H1 (cell line): ENCODE measurements around the gene GALNT17. TPM values are rescaled to one million over a fixed set of nuclear protein-coding genes. Genes with fewer than 3 reads are reported as not detected.

Experiments used
- CTCF ChIA-PET: fragments of 300-600 bp; sonication (Branson Sonifier 250); formaldehyde crosslinking; loops from one replicate; lab custom pipeline; 2021; ENCODE audit not compliant: partially characterized antibody; lab: Charles Lee
- POLR2A ChIA-PET: fragments of 300-600 bp; sonication (Branson Sonifier 250); formaldehyde crosslinking; loops from one replicate; lab custom pipeline; 2021; ENCODE audit warnings: inconsistent platforms; ENCODE audit not compliant: partially characterized antibody; lab: Charles Lee
- DNase-seq, 2 experiments: peaks; one replicate each; pipeline versions ENCODE4 v3.0.0 to v3.0.0-alpha.2; 2010 to 2022; ENCODE audit warnings: low spot score in 2 of 2, low read depth in 1 of 2, mixed read lengths in 1 of 2
- FAIRE-seq: peaks from 2 replicates; lab custom pipeline; 2011; peaks lifted over from hg19 to GRCh38; lab: Jason Lieb, UNC
- H2AFZ ChIP-seq: 2 replicates; pipeline ENCODE4 v1.8.1; 2012; ENCODE audit warnings: low read length, inconsistent platforms
- H2AK5ac ChIP-seq: 2 replicates; pipeline ENCODE4 v1.6.1; 2013; ENCODE audit warnings: low read depth, low read length
- H2BK120ac ChIP-seq: replicated peaks from 2 replicates; pipeline ENCODE3; 2013; ENCODE audit warnings: low read depth, low read length, inconsistent platforms
- H2BK12ac ChIP-seq: 2 replicates; pipeline ENCODE4 v1.6.1; 2013; ENCODE audit warnings: low read depth, low read length
- H2BK15ac ChIP-seq: 2 replicates; pipeline ENCODE4 v1.6.1; 2013; ENCODE audit warnings: low read length
- H2BK20ac ChIP-seq: 2 replicates; pipeline ENCODE4 v1.6.1; 2013; ENCODE audit warnings: low read length
- H2BK5ac ChIP-seq: 2 replicates; pipeline ENCODE4 v1.6.1; 2013; ENCODE audit warnings: low read depth, low read length
- H3K14ac ChIP-seq: 2 replicates; pipeline ENCODE4 v1.6.1; 2013; ENCODE audit warnings: inconsistent platforms; ENCODE audit not compliant: insufficient read length
- H3K18ac ChIP-seq: 2 replicates; pipeline ENCODE4 v1.6.1; 2013; ENCODE audit warnings: low read length; ENCODE audit errors: extremely low read depth
- H3K23ac ChIP-seq: 2 replicates; pipeline ENCODE4 v1.6.1; 2013; ENCODE audit warnings: inconsistent platforms; ENCODE audit not compliant: insufficient read length
- H3K23me2 ChIP-seq: 2 replicates; pipeline ENCODE4 v1.6.1; 2013; ENCODE audit warnings: low read depth, low read length
- H3K27ac ChIP-seq: 2 replicates; pipeline ENCODE4 v1.6.1; 2011; ENCODE audit warnings: low read depth, low read length, inconsistent platforms
- H3K27me3 ChIP-seq, 4 experiments: replicated peaks in 1 of 4; 1 replicate in 1 of 4; 2 replicates in 3 of 4; pipeline versions ENCODE4 v1.6.1 to v1.8.1; 2011 to 2013; ENCODE audit warnings: low read length in 3 of 4, mild to moderate bottlenecking in 3 of 4, inconsistent platforms in 2 of 4, mixed read lengths in 2 of 4, moderate library complexity in 1 of 4; ENCODE audit not compliant: control insufficient read depth in 3 of 4, insufficient read depth in 3 of 4; ENCODE audit errors: extremely low read depth in 1 of 4
- H3K36me3 ChIP-seq, 4 experiments: 2 replicates each; pipeline versions ENCODE4 v1.6.1 to v1.8.1; 2011 to 2013; ENCODE audit warnings: mild to moderate bottlenecking in 4 of 4, low read length in 3 of 4, moderate library complexity in 2 of 4, control low read depth in 1 of 4, inconsistent platforms in 1 of 4; ENCODE audit not compliant: insufficient read depth in 4 of 4, control insufficient read depth in 2 of 4
- H3K4ac ChIP-seq: replicated peaks from 2 replicates; pipeline ENCODE3; 2013; ENCODE audit warnings: low read length, low read depth, mixed read lengths, inconsistent platforms; ENCODE audit not compliant: insufficient read length
- H3K4me1 ChIP-seq, 4 experiments: replicated peaks in 1 of 4; 1 replicate in 1 of 4; 2 replicates in 3 of 4; pipeline versions ENCODE4 v1.6.1 to v1.8.1; 2011 to 2013; ENCODE audit warnings: low read length in 3 of 4, inconsistent platforms in 2 of 4, mixed read lengths in 1 of 4; ENCODE audit not compliant: insufficient read depth in 4 of 4, control insufficient read depth in 3 of 4
- H3K4me2 ChIP-seq, 2 experiments: 2 replicates each; pipeline versions ENCODE4 v1.6.1 to v1.8.1; 2011 to 2013; ENCODE audit warnings: low read depth in 2 of 2, low read length in 2 of 2, control low read depth in 1 of 2, inconsistent platforms in 1 of 2, mild to moderate bottlenecking in 1 of 2; ENCODE audit not compliant: insufficient read depth in 1 of 2
- H3K4me3 ChIP-seq, 4 experiments: fragments of 200-600, 300-600 bp in 1 of 4; sonication (generic), shearing (Covaris generic), sonication (Bioruptor Twin) in 1 of 4; 2 replicates each; pipeline versions ENCODE4 v1.5.1 to v1.8.1; 2011 to 2016; ENCODE audit warnings: low read length in 4 of 4, low read depth in 3 of 4, control low read depth in 2 of 4, inconsistent platforms in 2 of 4, mild to moderate bottlenecking in 2 of 4, mixed read lengths in 1 of 4, moderate library complexity in 1 of 4; ENCODE audit not compliant: insufficient read depth in 2 of 4; ENCODE audit errors: extremely low read depth in 1 of 4
- H3K56ac ChIP-seq: replicated peaks from 2 replicates; pipeline ENCODE3; 2013; ENCODE audit warnings: low read depth, mild to moderate bottlenecking, mixed read lengths, low read length, inconsistent platforms; ENCODE audit not compliant: insufficient read length
- H3K79me1 ChIP-seq: 2 replicates; pipeline ENCODE4 v1.6.1; 2013; ENCODE audit warnings: low read depth, low read length, control low read depth
- H3K79me2 ChIP-seq, 2 experiments: 2 replicates each; pipeline versions ENCODE4 v1.6.1 to v1.8.1; 2012 to 2013; ENCODE audit warnings: low read length in 2 of 2, mild to moderate bottlenecking in 2 of 2, inconsistent platforms in 1 of 2; ENCODE audit not compliant: insufficient read depth in 2 of 2, control insufficient read depth in 1 of 2
- H3K9ac ChIP-seq, 4 experiments: replicated peaks in 1 of 4; 1 replicate in 1 of 4; 2 replicates in 3 of 4; pipeline versions ENCODE4 v1.6.1 to v1.8.1; 2011 to 2013; ENCODE audit warnings: low read depth in 3 of 4, low read length in 3 of 4, control low read depth in 2 of 4, mild to moderate bottlenecking in 2 of 4, moderate library complexity in 2 of 4, inconsistent platforms in 1 of 4; ENCODE audit errors: extremely low read depth in 1 of 4
- H3K9me3 ChIP-seq, 2 experiments: 2 replicates each; pipeline versions ENCODE4 v1.6.1 to v1.8.1; 2012 to 2013; ENCODE audit warnings: mild to moderate bottlenecking in 2 of 2, moderate library complexity in 2 of 2, control low read depth in 1 of 2, inconsistent platforms in 1 of 2, low read depth in 1 of 2, low read length in 1 of 2, mixed read lengths in 1 of 2; ENCODE audit not compliant: insufficient read depth in 2 of 2
- H4K20me1 ChIP-seq, 2 experiments: replicated peaks in 1 of 2; 2 replicates each; pipeline versions ENCODE3 to v1.8.1; 2011 to 2013; ENCODE audit warnings: inconsistent platforms in 2 of 2, low read length in 2 of 2, mild to moderate bottlenecking in 1 of 2; ENCODE audit not compliant: insufficient read depth in 2 of 2, control insufficient read depth in 1 of 2
- H4K5ac ChIP-seq: 2 replicates; pipeline ENCODE4 v1.6.1; 2013; ENCODE audit warnings: low read length, low read depth, mixed read lengths, inconsistent platforms; ENCODE audit not compliant: insufficient read length
- H4K8ac ChIP-seq: 2 replicates; pipeline ENCODE4 v1.8.0; 2013; ENCODE audit warnings: mild to moderate bottlenecking, moderate library complexity, low read length, inconsistent platforms; ENCODE audit not compliant: insufficient read depth; ENCODE audit errors: extremely low read depth
- H4K91ac ChIP-seq: replicated peaks from 2 replicates; pipeline ENCODE3; 2013; ENCODE audit warnings: low read length, mixed read lengths, inconsistent platforms; ENCODE audit not compliant: insufficient read length
- USF2 ChIP-seq: IDR thresholded peaks from 2 replicates; pipeline ENCODE4 v1.6.1; 2011; ENCODE audit warnings: low read length, improper control_type of control experiment
- WGBS, 2 experiments: shearing (Covaris generic) in 1 of 2; methylation state at CpG; one replicate each; pipeline versions ENCODE4 v1.1.6 to v1.1.7; 2013 to 2015; ENCODE audit warnings: low lambda C conversion rate in 2 of 2, mixed read lengths in 2 of 2, inconsistent platforms in 1 of 2, low coverage in 1 of 2, missing lambda C conversion rate in 1 of 2; ENCODE audit not compliant: insufficient replicate concordance in 2 of 2, insufficient coverage in 1 of 2, insufficient read length in 1 of 2; ENCODE audit errors: extremely low coverage in 1 of 2, missing lambda C conversion rate in 1 of 2; 5-methylcytosine and 5-hydroxymethylcytosine counted together
- polyA plus RNA-seq, 7 experiments: library from polyadenylated mRNA; depleted of rRNA in 3 of 7; stranded (reverse) in 5 of 7; unstranded in 2 of 7; fragments of >200 nt in 5 of 7; fragments of 200-250 nt in 2 of 7; gene quantifications; 1 replicate in 5 of 7; 2 replicates in 1 of 7; 4 replicates in 1 of 7; pipeline versions ENCODE4 v1.2.1 to v1.2.3, GENCODE V29; 2011 to 2013; ENCODE audit warnings: missing spikeins in 2 of 7, mixed read lengths in 2 of 7
- total RNA-seq: library from RNA; stranded (reverse); fragmentation: NEBNext Ultra II Directional; extraction: Animal tissue kit (Norgen Biotek cat#: 25700); gene quantifications from 2 replicates; pipeline ENCODE4 v1.2.1, GENCODE V29; 2021

The GALNT17 gene
- total and polyA plus RNA-seq, 2 of the 8 experiments (the other 6 are each of a cell fraction or from before 2014, with no cell fraction given): 37.7 to 47.0 TPM

DNA sequence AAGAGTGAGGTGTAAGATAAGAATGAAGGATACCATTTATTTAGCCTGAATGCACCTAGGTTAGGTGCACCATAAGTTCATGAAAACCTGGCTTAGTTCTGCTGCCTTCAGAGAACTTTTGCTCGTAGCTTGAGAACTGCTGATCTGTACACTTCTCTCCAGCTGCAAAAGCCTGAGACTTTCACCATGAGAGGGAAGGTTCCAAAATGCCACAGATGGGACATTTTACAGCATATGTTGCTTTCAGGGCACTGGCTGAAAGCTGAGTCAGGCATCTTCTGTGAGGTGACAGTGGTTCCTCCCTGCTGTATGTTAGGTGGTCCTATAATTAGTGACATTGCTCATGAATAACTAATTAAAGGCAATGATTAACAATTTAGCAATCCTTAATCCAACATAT lies 298.3 kb downstream of the GALNT17 start:
- H2BK120ac ChIP-seq: no peak overlapping the region
- peaks cover 0 to 4% (median 2%) of the 10 kb centered on the region in 4 experiments; a peak in 3 of 7 replicates for H3K4me1 ChIP-seq
- H3K9ac ChIP-seq: no peak overlapping the region
- H3K56ac ChIP-seq: no peak overlapping the region
- H3K23me2 ChIP-seq: no peaks in the 10 kb centered on the region
- H3K27me3 ChIP-seq: no peaks in the 10 kb centered on the region
- no peak overlapping the region for H2AFZ ChIP-seq
- no peak overlapping the region for H2BK5ac ChIP-seq
- H2BK20ac ChIP-seq: no peak overlapping the region
- FAIRE-seq (no peak), DNase-seq (no peak)
- no peak overlapping the region for H2BK12ac ChIP-seq
- H3K4me3 ChIP-seq: no peak overlapping the region
- no peak overlapping the region for H2AK5ac ChIP-seq
- H3K79me2 ChIP-seq: no peaks in the 10 kb centered on the region
- H3K79me1 ChIP-seq: no peaks in the 10 kb centered on the region; the same call in 1 of the 2 replicates
- H3K27ac ChIP-seq: no peak overlapping the region
- POLR2A ChIA-PET: no interaction called here
- no peak overlapping the region for H3K23ac ChIP-seq
- no peak for TF ChIP-seq USF2
- H4K8ac ChIP-seq: no peak overlapping the region
- no peak overlapping the region for H3K4me2 ChIP-seq
- 82% methylated on average over 1 of the region's 1 CpG; no CpG with 5 or more reads in 1 of the 2 experiments for WGBS, 2 experiments
- no peak overlapping the region for H3K14ac ChIP-seq
- H3K9me3 ChIP-seq: 0 out of 4 replicates have a peak, but pooled peaks cover 0 to under 1% of the 10 kb centered on the region in 2 experiments
- no peak overlapping the region for H4K5ac ChIP-seq
- H4K20me1 ChIP-seq: no peaks in the 10 kb centered on the region
- CTCF ChIA-PET: interaction anchor here (0.8 to 1.7 kb wide), 2 partner anchors 19 to 83 kb away, joined by 3 read pairs; no protein-coding TSS in a partner anchor
- H4K91ac ChIP-seq: no peak overlapping the region
- H2BK15ac ChIP-seq: no peak overlapping the region
- no peak overlapping the region for H3K4ac ChIP-seq
- H3K36me3 ChIP-seq: peaks cover 0 to 18% (median 8%) of the 10 kb centered on the region in 4 experiments; a peak in 5 of 8 replicates
- H3K18ac ChIP-seq: no peak overlapping the region
